Esophagus squamous epithelium (tissue), 5 donors: ENCODE results near the gene SLC25A44. TPM values are rescaled to one million over a fixed set of nuclear protein-coding genes. Genes with fewer than 3 reads are reported as not detected.
A peak's percentile ranks its signal among the peaks of the same experiment; 100 is the strongest.

Experiments
- DNase-seq: peaks from one replicate; lab custom pipeline; 2025; lab: John Stamatoyannopoulos, UW
- H3K27ac ChIP-seq, 4 donors: fragments of 200-600 bp; sonication (generic); one replicate each; pipeline ENCODE4 v1.5.1; 2016 to 2019; ENCODE audit warnings: mild to moderate bottlenecking in 1 of 4
- H3K27me3 ChIP-seq, 4 donors: fragments of 200-600 bp; sonication (generic); 1 replicate in 3 of 4; 2 replicates in 1 of 4; pipeline versions ENCODE4 v1.5.1 to v1.6.0; 2017 to 2021; ENCODE audit warnings: antibody characterized with exemption in 1 of 4
- H3K36me3 ChIP-seq, 3 donors: fragments of 200-600 bp; sonication (generic); one replicate each; pipeline ENCODE4 v1.5.1; 2016 to 2019
- H3K4me1 ChIP-seq, 3 donors: fragments of 200-600 bp; sonication (generic); one replicate each; pipeline ENCODE4 v1.5.1; 2017 to 2019
- H3K4me3 ChIP-seq, 4 donors: fragments of 200-600 bp; sonication (generic); 1 replicate in 3 of 4; 2 replicates in 1 of 4; pipeline ENCODE4 v1.5.1; 2016 to 2019; ENCODE audit warnings: mild to moderate bottlenecking in 2 of 4, moderate library complexity in 1 of 4
- H3K9me3 ChIP-seq, 3 donors: fragments of 200-600 bp; sonication (generic); one replicate each; pipeline ENCODE4 v1.5.1; 2016 to 2019
- CTCF ChIP-seq, 6 experiments: fragments of 450-650 bp in 4 of 6; fragments of 200-600 bp in 2 of 6; sonication (generic) in 2 of 6; IDR thresholded peaks; one replicate each; pipeline ENCODE4 v1.5.1; 2016 to 2019; ENCODE audit warnings: antibody characterized with exemption in 6 of 6, mild to moderate bottlenecking in 4 of 6, moderate library complexity in 4 of 6
- POLR2A ChIP-seq, 4 donors: fragments of 450-650 bp; IDR thresholded peaks; one replicate each; pipeline ENCODE4 v1.6.1; 2017; ENCODE audit warnings: antibody characterized with exemption in 4 of 4, mild to moderate bottlenecking in 4 of 4, moderate library complexity in 3 of 4
- WGBS, 2 donors: methylation state at CpG; one replicate each; pipeline ENCODE4 v1.1.5; 2018; 5-methylcytosine and 5-hydroxymethylcytosine counted together
- intact Hi-C: fragments of 100-400 bp; cut with DNase I; formaldehyde crosslinking; loops from one replicate; pipeline ENCODE4 v1.15.0; 2022
- total RNA-seq, 4 donors: library from RNA; depleted of rRNA; stranded (reverse); fragments of >200 nt; gene quantifications; one replicate each; pipeline ENCODE4 v1.1.0, GENCODE V29; 2016
- donor health status: DM: yes; HTN: yes; CAD: no.

The SLC25A44 gene
- total RNA-seq, 4 donors from 2014 or later, result 10.5 to 17.7 (median 15.7) TPM

DNA sequence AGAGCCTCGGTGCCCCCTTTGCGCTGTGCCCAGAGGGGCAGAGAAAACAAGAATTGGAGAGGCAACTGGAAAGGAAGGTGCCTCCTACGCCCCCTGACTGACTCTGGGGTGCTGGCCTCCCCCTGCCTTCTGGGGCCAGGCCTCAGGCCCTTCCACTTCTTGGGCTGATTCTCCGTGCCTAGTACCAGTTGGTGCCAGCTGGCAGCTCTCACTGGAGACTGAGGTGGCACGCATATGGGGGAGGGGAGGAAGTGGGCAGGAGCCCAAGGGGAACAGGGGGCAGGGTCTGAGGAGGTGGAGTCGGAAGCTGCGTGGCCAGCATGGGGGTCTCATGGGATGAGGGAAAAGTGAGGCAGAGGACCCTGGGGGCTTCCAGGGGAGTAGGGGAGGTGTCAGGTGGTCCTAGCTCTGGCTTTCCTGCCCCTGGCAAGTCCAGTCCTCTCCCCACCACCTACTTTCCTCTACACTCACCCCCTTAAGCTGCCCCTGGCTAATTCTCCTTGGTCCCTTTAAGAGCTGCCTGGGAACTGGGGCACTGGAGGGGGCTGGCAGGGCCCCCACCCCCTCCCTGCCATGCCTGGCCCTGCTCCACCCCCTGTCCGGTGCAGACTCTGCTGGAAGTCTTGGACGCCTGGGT, 47.0 kb upstream of the SLC25A44 start:
- no peaks in the 10 kb centered on the region for H3K9me3 ChIP-seq
- no peaks in the 10 kb centered on the region for H3K36me3 ChIP-seq
- 7 to 11% methylated on average over 2 to 3 of the region's 9 CpGs for WGBS, 2 donors
- intact Hi-C loops, result no loop called here
- H3K27me3 ChIP-seq, result peaks cover 0 to 21% (median 0%) of the 10 kb centered on the region in 4 donors
- TF ChIP-seq POLR2A (IDR thresholded peaks at IDR 0.05), result no peak
- no peak for TF ChIP-seq CTCF (IDR thresholded peaks at IDR 0.05)
- no peak overlapping the region for H3K4me3 ChIP-seq
- H3K4me1 ChIP-seq, result peaks cover 15 to 59% (median 19%) of the 10 kb centered on the region in 3 donors
- H3K27ac ChIP-seq, result peak overlapping the region in 2 of 4 donors; percentile 11 to 28
- DNase-seq, result no peak

- Histone ChIP-seq H3K36me3 (no peaks in the 10 kb centered on the region), H3K27ac (peak overlapping the region in 3 of 4 donors; percentile 18 to 36 (median 22)), H3K4me3 (no peak overlapping the region), H3K4me1 (peaks cover 24 to 72% (median 24%) of the 10 kb centered on the region in 3 donors), H3K9me3 (no peaks in the 10 kb centered on the region), H3K27me3 (peaks cover 0 to 21% (median 0%) of the 10 kb centered on the region in 4 donors)
- 49 to 64% methylated on average over 6 of the region's 6 CpGs for WGBS, 2 donors
- DNase-seq, result no peak
- no peak for TF ChIP-seq CTCF (IDR thresholded peaks at IDR 0.05)
- no peak for TF ChIP-seq POLR2A (IDR thresholded peaks at IDR 0.05)
- intact Hi-C loops, result no loop called here
Observed at GRCh38 chr1:156148216-156148615, 45.7 kb upstream of the SLC25A44 start.

GRCh38 chr1:156149374-156150332, 44.3 kb upstream of the SLC25A44 start:
- peaks cover 0 to 21% (median 0%) of the 10 kb centered on the region in 4 donors for H3K27me3 ChIP-seq
- intact Hi-C loops, result no loop called here

GRCh38 chr1:156150333-156151011, 43.4 kb upstream of the SLC25A44 start:
- TF ChIP-seq POLR2A (IDR thresholded peaks at IDR 0.05), result no peak
- no peak for TF ChIP-seq CTCF (IDR thresholded peaks at IDR 0.05)
- Histone ChIP-seq H3K36me3 (no peaks in the 10 kb centered on the region), H3K27ac (no peak overlapping the region), H3K27me3 (peaks cover 0 to 21% (median 0%) of the 10 kb centered on the region in 4 donors), H3K9me3 (no peaks in the 10 kb centered on the region), H3K4me1 (peaks cover 31 to 86% (median 35%) of the 10 kb centered on the region in 3 donors), H3K4me3 (no peak overlapping the region)
- WGBS, 2 donors, result 46 to 57% methylated on average over 7 to 9 of the region's 10 CpGs
- DNase-seq, result no peak
- intact Hi-C loops, result no loop called here

More at GRCh38 chr1:156149374-156150332, 44.3 kb upstream of the SLC25A44 start:
- Histone ChIP-seq H3K4me3 (no peak overlapping the region), H3K36me3 (no peaks in the 10 kb centered on the region), H3K27ac (no peak overlapping the region), H3K4me1 (peaks cover 31 to 78% (median 33%) of the 10 kb centered on the region in 3 donors), H3K9me3 (no peaks in the 10 kb centered on the region)
- 16 to 39% methylated on average over 7 to 9 of the region's 20 CpGs for WGBS, 2 donors
- DNase-seq, result no peak
- TF ChIP-seq CTCF (IDR thresholded peaks at IDR 0.05), result no peak
- TF ChIP-seq POLR2A (IDR thresholded peaks at IDR 0.05), result no peak
